H9 (cell line): ENCODE data around the gene MNAT1. TPM values are rescaled to one million over a fixed set of nuclear protein-coding genes. Genes with fewer than 3 reads are reported as not detected.
A peak's percentile ranks its signal among the peaks of the same experiment; 100 is the strongest.

Experiments
- DNase-seq: peaks from one replicate; pipeline ENCODE4 v3.0.0-alpha.2; 2017
- H2AFZ ChIP-seq: one replicate; pipeline ENCODE4 v1.6.1; 2013; ENCODE audit warnings: mild to moderate bottlenecking, low read length, control low read depth, moderate library complexity
- H2AK5ac ChIP-seq: 2 replicates; pipeline ENCODE4 v1.6.1; 2013; ENCODE audit warnings: low read length, control low read depth, mixed read lengths; ENCODE audit not compliant: insufficient read length
- H2BK120ac ChIP-seq: one replicate; pipeline ENCODE4 v1.6.1; 2013; ENCODE audit warnings: low read depth, mild to moderate bottlenecking, low read length, control low read depth, inconsistent platforms; ENCODE audit not compliant: poor library complexity, severe bottlenecking
- H2BK12ac ChIP-seq: 2 replicates; pipeline ENCODE4 v1.6.1; 2013; ENCODE audit warnings: low read length, control low read depth, mixed read lengths, low read depth; ENCODE audit not compliant: insufficient read length
- H2BK15ac ChIP-seq: 2 replicates; pipeline ENCODE4 v1.6.1; 2013; ENCODE audit warnings: low read depth, low read length, control low read depth
- H2BK20ac ChIP-seq: one replicate; pipeline ENCODE4 v1.6.1; 2013; ENCODE audit warnings: low read depth, mild to moderate bottlenecking, low read length, control low read depth, inconsistent platforms; ENCODE audit not compliant: poor library complexity, severe bottlenecking
- H2BK5ac ChIP-seq: 2 replicates; pipeline ENCODE4 v1.6.1; 2013; ENCODE audit warnings: low read length, control low read depth, mixed read lengths; ENCODE audit not compliant: insufficient read length
- H3K14ac ChIP-seq: 2 replicates; pipeline ENCODE4 v1.6.1; 2013; ENCODE audit warnings: low read length, control low read depth; ENCODE audit not compliant: insufficient read depth
- H3K18ac ChIP-seq: 2 replicates; pipeline ENCODE4 v1.6.1; 2013; ENCODE audit warnings: low read depth, mild to moderate bottlenecking, mixed read lengths, low read length, control low read depth; ENCODE audit not compliant: insufficient read length
- H3K23ac ChIP-seq: 2 replicates; pipeline ENCODE4 v1.6.1; 2013; ENCODE audit warnings: low read length, control low read depth, mixed read lengths, low read depth; ENCODE audit not compliant: insufficient read length
- H3K23me2 ChIP-seq: 2 replicates; pipeline ENCODE4 v1.6.1; 2013; ENCODE audit warnings: low read depth, mild to moderate bottlenecking, mixed read lengths, low read length, control low read depth; ENCODE audit not compliant: insufficient read length, poor library complexity, severe bottlenecking
- H3K27ac ChIP-seq: 2 replicates; pipeline ENCODE4 v1.5.1; 2013; ENCODE audit warnings: low read length, control low read depth, mixed read lengths, low read depth; ENCODE audit not compliant: insufficient read length
- H3K27me3 ChIP-seq: 2 replicates; pipeline ENCODE4 v1.6.1; 2013; ENCODE audit warnings: low read length, control low read depth, inconsistent platforms; ENCODE audit not compliant: insufficient read depth
- H3K4ac ChIP-seq: 2 replicates; pipeline ENCODE4 v1.6.1; 2013; ENCODE audit warnings: low read depth, mild to moderate bottlenecking, control low read depth, inconsistent platforms, low read length, moderate library complexity
- H3K4me1 ChIP-seq: 2 replicates; pipeline ENCODE4 v1.6.1; 2013; ENCODE audit warnings: low read length, control low read depth, inconsistent platforms; ENCODE audit not compliant: insufficient read depth
- H3K4me2 ChIP-seq: 2 replicates; pipeline ENCODE4 v1.6.1; 2013; ENCODE audit warnings: low read length, control low read depth, mixed read lengths; ENCODE audit not compliant: insufficient read length, insufficient read depth
- H3K56ac ChIP-seq: 2 replicates; pipeline ENCODE4 v1.6.1; 2013; ENCODE audit warnings: low read depth, mild to moderate bottlenecking, mixed read lengths, low read length, control low read depth; ENCODE audit not compliant: insufficient read length
- H3K79me1 ChIP-seq: 2 replicates; pipeline ENCODE4 v1.6.1; 2013; ENCODE audit warnings: low read depth, mild to moderate bottlenecking, moderate library complexity, low read length, control low read depth, inconsistent platforms; ENCODE audit not compliant: insufficient read depth, poor library complexity, severe bottlenecking
- H3K79me2 ChIP-seq: 2 replicates; pipeline ENCODE4 v1.6.1; 2013; ENCODE audit warnings: low read length, control low read depth, inconsistent platforms; ENCODE audit not compliant: insufficient read depth
- H3K9ac ChIP-seq: 2 replicates; pipeline ENCODE4 v1.6.1; 2013; ENCODE audit warnings: low read length, control low read depth, mixed read lengths; ENCODE audit not compliant: insufficient read length; ENCODE audit errors: extremely low read depth
- H3K9me3 ChIP-seq: one replicate; pipeline ENCODE4 v1.6.1; 2013; ENCODE audit warnings: low read depth, low read length, inconsistent platforms; ENCODE audit not compliant: control insufficient read depth
- H3T11ph ChIP-seq: one replicate; pipeline ENCODE4 v1.6.1; 2013; ENCODE audit warnings: mild to moderate bottlenecking, low read length, control low read depth, inconsistent platforms
- H4K20me1 ChIP-seq: one replicate; pipeline ENCODE4 v1.6.1; 2013; ENCODE audit not compliant: control insufficient read depth, insufficient read length, insufficient read depth
- H4K5ac ChIP-seq: 2 replicates; pipeline ENCODE4 v1.6.1; 2013; ENCODE audit warnings: low read depth, mild to moderate bottlenecking, mixed read lengths, low read length, control low read depth; ENCODE audit not compliant: insufficient read length
- H4K8ac ChIP-seq: replicated peaks from 2 replicates; pipeline ENCODE4 v1.6.1; 2013; ENCODE audit warnings: low read length, control low read depth, mixed read lengths, low read depth; ENCODE audit not compliant: insufficient read length
- H4K91ac ChIP-seq: 2 replicates; pipeline ENCODE4 v1.6.1; 2013; ENCODE audit warnings: low read depth, mild to moderate bottlenecking, moderate library complexity, mixed read lengths, low read length, control low read depth; ENCODE audit not compliant: insufficient read length
- H3K27ac Mint-ChIP-seq, 3 experiments: 2 replicates in 2 of 3; 3 replicates in 1 of 3; pipeline ENCODE4 v1.8.0; 2020 to 2021; ENCODE audit warnings: mixed read lengths in 3 of 3, mild to moderate bottlenecking in 1 of 3, moderate library complexity in 1 of 3
- H3K27me3 Mint-ChIP-seq: 2 replicates; pipeline ENCODE4 v1.8.0; 2021; ENCODE audit warnings: low read depth, mild to moderate bottlenecking, moderate library complexity, mixed read lengths
- H3K36me3 Mint-ChIP-seq, 3 experiments: 2 replicates in 2 of 3; 3 replicates in 1 of 3; pipeline ENCODE4 v1.8.0; 2020 to 2021; ENCODE audit warnings: low read depth in 3 of 3, mixed read lengths in 3 of 3; ENCODE audit not compliant: insufficient read depth in 1 of 3
- H3K4me1 Mint-ChIP-seq, 2 experiments: 2 replicates each; pipeline ENCODE4 v1.8.0; 2020; ENCODE audit warnings: mixed read lengths in 2 of 2
- H3K4me3 Mint-ChIP-seq, 2 experiments: 2 replicates in 1 of 2; 3 replicates in 1 of 2; pipeline ENCODE4 v1.8.0; 2020 to 2021; ENCODE audit warnings: mild to moderate bottlenecking in 2 of 2, mixed read lengths in 2 of 2, moderate library complexity in 1 of 2
- H3K9me3 Mint-ChIP-seq, 2 experiments: 2 replicates in 1 of 2; 3 replicates in 1 of 2; pipeline ENCODE4 v1.8.0; 2020; ENCODE audit warnings: mild to moderate bottlenecking in 2 of 2, mixed read lengths in 2 of 2, moderate library complexity in 1 of 2
- CTCF ChIP-seq: fragments of 200-600 bp; sonication (generic); conservative IDR thresholded peaks from 3 replicates; pipeline ENCODE4 v1.8.0; 2021; ENCODE audit warnings: antibody characterized with exemption, mild to moderate bottlenecking
- WGBS: extraction: QIAGEN DNeasy Blood & Tissue Kit; methylation state at CpG from one replicate; pipeline ENCODE4 v1.1.7; 2013; ENCODE audit warnings: missing lambda C conversion rate, low lambda C conversion rate, mixed read lengths; ENCODE audit not compliant: insufficient read length; ENCODE audit errors: extremely low coverage; 5-methylcytosine and 5-hydroxymethylcytosine counted together
- total RNA-seq: library from RNA; stranded (reverse); gene quantifications from 2 replicates; pipeline ENCODE4 v1.2.1, GENCODE V29; 2021

Gene MNAT1
- total RNA-seq, 1 experiment from 2014 or later, result 43.1 TPM

DNA sequence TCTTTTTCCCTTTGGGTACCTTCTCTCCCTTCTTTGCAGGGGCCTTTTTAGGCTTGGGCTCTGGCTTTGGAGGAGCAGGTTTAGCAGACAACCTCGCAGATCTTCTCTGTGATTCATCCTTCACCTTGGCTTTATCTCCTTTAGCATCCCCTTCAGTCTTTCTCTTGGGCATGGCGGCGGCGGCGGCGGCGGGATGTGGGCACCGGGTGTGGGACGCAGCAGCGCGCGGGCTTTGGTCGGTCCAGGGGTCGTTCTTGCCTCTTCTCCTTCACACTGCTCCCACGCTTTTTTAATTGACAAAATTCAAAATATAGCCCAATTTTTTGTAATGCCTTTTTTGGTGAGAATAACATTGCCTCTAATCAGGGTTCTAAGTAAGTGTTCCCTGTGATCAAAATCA is 237.7 kb downstream of the MNAT1 start:
- Mint-ChIP-seq H3K4me3 (no peak overlapping the region), H3K27ac (peak overlapping the region in 1 of 3 experiments; percentile 87; a peak in 1 of 7 replicates), H3K9me3 (no peaks in the 10 kb centered on the region), H3K4me1 (no peaks in the 10 kb centered on the region), H3K36me3 (peaks cover 2 to 30% (median 11%) of the 10 kb centered on the region in 3 experiments; a peak in 6 of 7 replicates), H3K27me3 (no peaks in the 10 kb centered on the region)
- H3K18ac ChIP-seq, result no peak overlapping the region
- no peak overlapping the region for H2AFZ ChIP-seq
- H3K23ac ChIP-seq, result no peak overlapping the region
- H3K79me2 ChIP-seq, result no peaks in the 10 kb centered on the region
- no peak overlapping the region for H4K91ac ChIP-seq
- H2BK120ac ChIP-seq, result no peak overlapping the region
- H2BK15ac ChIP-seq, result no peak overlapping the region
- H2AK5ac ChIP-seq, result no peak overlapping the region
- H4K8ac ChIP-seq, result no peak overlapping the region
- no peak overlapping the region for H2BK12ac ChIP-seq
- H2BK20ac ChIP-seq, result no peak overlapping the region
- H3K4me2 ChIP-seq, result no peak overlapping the region
- H3K4ac ChIP-seq, result no peak overlapping the region
- DNase-seq, result no peak
- no peak for TF ChIP-seq CTCF
- no peaks in the 10 kb centered on the region; the same call in 1 of the 2 replicates for H3K4me1 ChIP-seq
- H3K14ac ChIP-seq, result no peak overlapping the region
- no CpG with 5 or more reads among the region's 15 CpGs for WGBS
- no peaks in the 10 kb centered on the region; the same call in 1 of the 2 replicates for H3K27me3 ChIP-seq
- no peak overlapping the region for H2BK5ac ChIP-seq
- no peak overlapping the region for H3K27ac ChIP-seq
- H3K56ac ChIP-seq, result no peak overlapping the region
- no peaks in the 10 kb centered on the region for H3K79me1 ChIP-seq
- no peak overlapping the region for H4K5ac ChIP-seq
- no peak overlapping the region for H3K9ac ChIP-seq
- H4K20me1 ChIP-seq, result no peaks in the 10 kb centered on the region
- no peaks in the 10 kb centered on the region for H3K9me3 ChIP-seq
- H3T11ph ChIP-seq, result no peak overlapping the region
- H3K23me2 ChIP-seq, result no peaks in the 10 kb centered on the region
